Neural cell (in vitro differentiated cells): ENCODE data around the gene NDUFV2. TPM values are rescaled to one million over a fixed set of nuclear protein-coding genes. Genes with fewer than 3 reads are reported as not detected.

Source experiments
- H2AFZ ChIP-seq: fragments of 200-600, 300-800 bp; sonication (generic), shearing (Covaris generic); 2 replicates; pipeline ENCODE4 v1.6.0; 2014; ENCODE audit warnings: low read depth, mild to moderate bottlenecking, antibody characterized with exemption, low read length, moderate library complexity
- H3F3A ChIP-seq: fragments of 200-600 bp; shearing (Covaris generic); 2 replicates; pipeline ENCODE4 v1.6.1; 2016; ENCODE audit warnings: mild to moderate bottlenecking, moderate library complexity, mixed read lengths, antibody characterized with exemption, low read length; ENCODE audit not compliant: insufficient read depth, poor library complexity, severe bottlenecking
- H3K27ac ChIP-seq: fragments of 200-600, 300-800 bp; sonication (generic), shearing (Covaris generic); 2 replicates; pipeline ENCODE4 v1.5.1; 2014; ENCODE audit warnings: mild to moderate bottlenecking, low read length, moderate library complexity
- H3K27me3 ChIP-seq: fragments of 300-800, 200-600 bp; sonication (generic), shearing (Covaris generic); 2 replicates; pipeline ENCODE4 v1.6.0; 2014; ENCODE audit warnings: mild to moderate bottlenecking, low read depth, low read length, moderate library complexity; ENCODE audit not compliant: insufficient read depth
- H3K36me3 ChIP-seq: fragments of 300-800, 200-600 bp; sonication (generic), shearing (Covaris generic); 2 replicates; pipeline ENCODE4 v1.5.1; 2014; ENCODE audit warnings: mild to moderate bottlenecking, antibody characterized with exemption, low read length, moderate library complexity; ENCODE audit not compliant: insufficient read depth
- H3K4me2 ChIP-seq: fragments of 300-800, 200-600 bp; sonication (generic), shearing (Covaris generic); 2 replicates; pipeline ENCODE4 v1.6.0; 2014; ENCODE audit warnings: mild to moderate bottlenecking, low read length
- H3K4me3 ChIP-seq: fragments of 300-800, 200-600 bp; sonication (generic), shearing (Covaris generic); 2 replicates; pipeline ENCODE4 v1.5.1; 2014; ENCODE audit warnings: mild to moderate bottlenecking, low read length, moderate library complexity
- H3K79me2 ChIP-seq: fragments of 200-600 bp; shearing (Covaris generic); replicated peaks from 2 replicates; pipeline ENCODE4 v1.6.0; 2014; ENCODE audit warnings: mild to moderate bottlenecking, low read length, moderate library complexity; ENCODE audit not compliant: insufficient read depth
- H3K9ac ChIP-seq: fragments of 300-800, 200-600 bp; sonication (generic), shearing (Covaris generic); 2 replicates; pipeline ENCODE4 v1.6.1; 2016; ENCODE audit warnings: mild to moderate bottlenecking, low read length, mixed read lengths
- H3K9me2 ChIP-seq: fragments of 200-600 bp; shearing (Covaris generic); 2 replicates; pipeline ENCODE4 v1.6.1; 2016; ENCODE audit warnings: mild to moderate bottlenecking, low read length, mixed read lengths; ENCODE audit not compliant: insufficient read depth
- H3K9me3 ChIP-seq: fragments of 200-600, 300-800 bp; sonication (generic), shearing (Covaris generic); 2 replicates; pipeline ENCODE4 v1.6.1; 2016; ENCODE audit warnings: mild to moderate bottlenecking, mixed run types, low read length, moderate library complexity, mixed read lengths
- H4K20me1 ChIP-seq: fragments of 200-600 bp; shearing (Covaris generic); 2 replicates; pipeline ENCODE4 v1.6.1; 2016; ENCODE audit warnings: mild to moderate bottlenecking, mixed run types; ENCODE audit not compliant: insufficient read depth
- EP300 ChIP-seq: fragments of 450-650 bp; conservative IDR thresholded peaks from 2 replicates; pipeline ENCODE4 v1.6.1; 2014; ENCODE audit warnings: antibody characterized with exemption, mild to moderate bottlenecking, moderate library complexity; ENCODE audit not compliant: poor library complexity, severe bottlenecking
- EZH2 ChIP-seq: fragments of 200-600, 300-800 bp; shearing (Covaris generic), sonication (generic); IDR thresholded peaks from 2 replicates; pipeline ENCODE4 v1.6.1; 2014; ENCODE audit warnings: antibody characterized with exemption, low read length, borderline replicate concordance, mild to moderate bottlenecking; ENCODE audit not compliant: insufficient read depth, poor library complexity, severe bottlenecking
- MXI1 ChIP-seq: fragments of 450-650 bp; conservative IDR thresholded peaks from 2 replicates; pipeline ENCODE4 v1.6.1; 2014; ENCODE audit warnings: antibody characterized with exemption, mild to moderate bottlenecking; ENCODE audit not compliant: poor library complexity, severe bottlenecking
- POLR2AphosphoS5 ChIP-seq: IDR thresholded peaks from 2 replicates; pipeline ENCODE4 v1.6.1; 2012
- RAD21 ChIP-seq: fragments of 450-650 bp; conservative IDR thresholded peaks from 2 replicates; pipeline ENCODE4 v1.6.1; 2014; ENCODE audit warnings: antibody characterized with exemption, mild to moderate bottlenecking, moderate library complexity
- REST ChIP-seq: IDR thresholded peaks from 2 replicates; pipeline ENCODE4 v1.6.1; 2012; ENCODE audit warnings: borderline replicate concordance
- TAF1 ChIP-seq: IDR thresholded peaks from 2 replicates; pipeline ENCODE4 v1.6.1; 2012; ENCODE audit warnings: low read depth
- polyA plus RNA-seq: library from polyadenylated mRNA; depleted of rRNA; stranded (reverse); fragments of >200 nt; gene quantifications from 2 replicates; pipeline ENCODE4 v1.2.3, GENCODE V29; 2014
- TF ChIP-seq, protein P1 (sequence below): fragments of 450-650 bp; IDR thresholded peaks from 2 replicates; pipeline ENCODE4 v1.5.1; 2014; ENCODE audit warnings: antibody characterized with exemption, mild to moderate bottlenecking, moderate library complexity; ENCODE audit not compliant: poor library complexity, severe bottlenecking

The NDUFV2 gene
- polyA plus RNA-seq, 1 donor from 2014 or later = 285 TPM

DNA sequence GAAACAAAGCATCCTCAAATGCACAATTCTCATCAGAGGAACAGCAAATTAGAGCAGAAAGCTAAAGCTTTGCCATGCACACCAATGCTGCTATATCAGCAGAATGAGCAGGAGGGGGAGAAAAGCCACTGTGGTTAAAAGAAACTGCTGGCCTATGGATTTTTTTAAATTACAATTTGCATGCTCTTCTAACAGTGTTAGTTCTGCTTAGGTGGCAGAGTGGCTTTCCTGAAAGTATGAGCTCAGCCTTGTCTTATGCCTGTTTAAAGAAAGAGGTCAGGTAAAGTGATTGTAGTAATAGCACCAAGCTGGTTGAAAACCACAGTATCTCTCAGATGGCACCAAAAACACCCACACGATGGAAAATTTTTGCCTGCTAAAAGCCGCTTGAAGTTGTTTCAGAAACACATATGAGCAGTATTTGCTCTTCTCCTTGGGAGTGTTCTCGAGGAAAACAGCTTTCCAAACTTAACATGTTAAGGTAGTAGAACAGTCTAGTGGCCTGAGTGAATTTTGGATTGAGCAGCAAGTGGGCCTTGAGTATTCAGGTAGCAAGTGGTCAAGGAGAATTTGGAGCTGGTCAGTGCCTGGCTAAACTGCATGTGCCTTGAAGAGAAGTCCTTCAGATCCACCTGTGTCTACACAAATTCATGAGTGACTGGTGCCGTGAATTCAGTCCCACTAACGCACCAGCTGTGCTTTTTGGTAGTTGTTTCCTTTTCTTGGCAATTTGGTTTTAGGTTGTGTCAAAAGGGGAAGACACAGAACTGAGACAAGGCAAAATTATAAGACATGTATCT, 19.6 kb upstream of the NDUFV2 start:
- no peak overlapping the region for H3K27ac ChIP-seq
- no peaks in the 10 kb centered on the region for H3K79me2 ChIP-seq
- no peak overlapping the region for H2AFZ ChIP-seq
- H3K27me3 ChIP-seq = no peaks in the 10 kb centered on the region
- H3K9me3 ChIP-seq = no peaks in the 10 kb centered on the region
- no peaks in the 10 kb centered on the region for H3K9me2 ChIP-seq
- no peak overlapping the region for H3K9ac ChIP-seq
- no peaks in the 10 kb centered on the region for H3K36me3 ChIP-seq
- no peaks in the 10 kb centered on the region for H4K20me1 ChIP-seq
- H3K4me3 ChIP-seq = no peak overlapping the region
- TF ChIP-seq, protein P1, sequence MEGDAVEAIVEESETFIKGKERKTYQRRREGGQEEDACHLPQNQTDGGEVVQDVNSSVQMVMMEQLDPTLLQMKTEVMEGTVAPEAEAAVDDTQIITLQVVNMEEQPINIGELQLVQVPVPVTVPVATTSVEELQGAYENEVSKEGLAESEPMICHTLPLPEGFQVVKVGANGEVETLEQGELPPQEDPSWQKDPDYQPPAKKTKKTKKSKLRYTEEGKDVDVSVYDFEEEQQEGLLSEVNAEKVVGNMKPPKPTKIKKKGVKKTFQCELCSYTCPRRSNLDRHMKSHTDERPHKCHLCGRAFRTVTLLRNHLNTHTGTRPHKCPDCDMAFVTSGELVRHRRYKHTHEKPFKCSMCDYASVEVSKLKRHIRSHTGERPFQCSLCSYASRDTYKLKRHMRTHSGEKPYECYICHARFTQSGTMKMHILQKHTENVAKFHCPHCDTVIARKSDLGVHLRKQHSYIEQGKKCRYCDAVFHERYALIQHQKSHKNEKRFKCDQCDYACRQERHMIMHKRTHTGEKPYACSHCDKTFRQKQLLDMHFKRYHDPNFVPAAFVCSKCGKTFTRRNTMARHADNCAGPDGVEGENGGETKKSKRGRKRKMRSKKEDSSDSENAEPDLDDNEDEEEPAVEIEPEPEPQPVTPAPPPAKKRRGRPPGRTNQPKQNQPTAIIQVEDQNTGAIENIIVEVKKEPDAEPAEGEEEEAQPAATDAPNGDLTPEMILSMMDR = no peak
- TF ChIP-seq REST (no peak), TAF1 (no peak), EZH2 (no peak), EP300 (no peak), POLR2AphosphoS5 (no peak), MXI1 (no peak)
- no peak overlapping the region for H3K4me2 ChIP-seq
- no peaks in the 10 kb centered on the region for H3F3A ChIP-seq

- Histone ChIP-seq H3K36me3 (no peaks in the 10 kb centered on the region), H2AFZ (no peak overlapping the region), H3F3A (no peaks in the 10 kb centered on the region), H3K4me2 (no peak overlapping the region), H4K20me1 (no peaks in the 10 kb centered on the region), H3K27me3 (no peaks in the 10 kb centered on the region), H3K27ac (no peak overlapping the region), H3K9me2 (no peaks in the 10 kb centered on the region), H3K9me3 (no peaks in the 10 kb centered on the region), H3K79me2 (no peaks in the 10 kb centered on the region), H3K9ac (no peak overlapping the region), H3K4me3 (no peak overlapping the region)
- TF ChIP-seq, protein P1 = no peak
- TF ChIP-seq REST = no peak
- TF ChIP-seq MXI1 = no peak
- no peak for TF ChIP-seq TAF1
- TF ChIP-seq RAD21 = no peak
These were observed 16.5 kb upstream of the NDUFV2 start for GRCh38 chr18:9086015-9086414.
